ENCODE results near the gene CRK.

DNA sequence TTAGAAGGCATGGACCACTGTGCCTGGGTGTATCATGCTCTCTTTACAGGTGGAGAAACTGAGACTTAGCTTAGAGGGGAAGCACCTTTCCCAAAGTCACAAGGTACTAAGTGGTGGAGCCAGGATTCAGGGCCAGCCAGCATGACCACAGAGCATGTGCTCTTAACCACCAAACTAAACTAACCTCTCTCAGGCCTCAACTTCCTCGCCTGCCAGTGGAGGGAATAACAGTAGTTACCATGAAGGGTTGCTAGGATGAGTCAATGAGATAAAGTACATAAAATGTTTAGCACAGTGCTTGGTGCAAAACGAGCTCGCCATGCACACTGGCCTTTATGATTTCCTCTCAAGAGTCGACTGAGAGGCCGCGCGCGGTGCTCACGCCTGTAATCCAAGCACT lies 42.8 kb upstream of the CRK start:
- TF ChIP-seq POLR2A (IDR thresholded peaks at IDR 0.05; ENCODE audit: low read length) (no peak), GATA1 (IDR thresholded peaks at IDR 0.05; ENCODE audit: low read depth, low read length) (no peak)

All from erythroblast (primary cell).